NCI-H2107 treated with DMSO at 0.1 percent for 48 hours (cell line): Measurements from ENCODE around the gene MCCD1.
"Not testable (repeated sequence)": the region's sequence is repeated elsewhere in the genome, so short reads cannot be mapped to it uniquely, and the experiment has no call there.

Source experiments
- DNase-seq: peaks from one replicate; lab custom pipeline; 2025; ENCODE audit not compliant: unreplicated experiment; lab: John Stamatoyannopoulos, UW

MCCD1 gene

DNA sequence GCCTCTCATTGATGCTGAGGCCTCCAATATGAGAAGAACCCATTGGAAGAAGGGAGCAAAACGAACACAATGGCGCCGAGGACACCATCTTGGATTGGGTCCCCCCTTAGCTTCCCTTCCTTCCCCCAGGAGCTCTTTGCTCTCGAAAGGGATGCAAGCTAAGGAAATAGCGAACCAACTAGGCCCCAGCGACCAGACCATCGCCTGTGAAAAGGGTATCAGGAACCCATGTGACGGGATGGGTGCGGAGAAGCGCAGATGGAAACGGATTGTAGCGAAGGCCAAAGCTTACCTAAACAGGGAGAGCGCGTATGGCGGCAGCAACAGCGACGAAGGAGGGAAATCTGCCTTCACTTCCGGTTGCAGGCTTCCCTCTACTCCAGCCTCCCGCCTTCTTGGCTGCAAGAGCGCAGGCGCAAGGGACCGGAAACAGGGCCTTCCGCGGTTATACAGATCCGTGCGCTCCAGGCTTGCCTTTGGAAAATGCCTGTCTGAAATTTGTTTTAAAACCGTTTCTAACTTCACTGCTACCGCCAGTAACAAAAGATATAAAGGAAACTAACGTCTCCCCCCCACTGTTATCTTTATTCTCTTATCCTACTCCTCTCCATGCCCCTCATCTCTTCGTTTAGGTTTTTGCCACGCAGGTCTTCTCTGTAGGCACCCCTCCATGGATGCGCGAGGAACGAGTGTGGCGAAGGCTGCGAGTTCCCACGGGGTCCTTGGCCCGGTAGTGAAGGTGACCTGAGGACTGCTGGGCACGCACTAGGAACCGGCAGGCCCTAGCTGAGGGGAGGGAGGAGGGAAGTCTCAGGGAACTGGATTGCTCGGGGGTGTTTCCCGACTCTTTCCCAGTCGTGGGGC is 13.1 kb downstream of the MCCD1 start, which contains the start of gene DDX39B:
Gene DDX39B (minus strand): TSS at position 346 of the 864 bp plus-strand sequence. CDS start 1,471 bp downstream, outside the sequence.
- DNase-seq = peak; percentile 91

DNA sequence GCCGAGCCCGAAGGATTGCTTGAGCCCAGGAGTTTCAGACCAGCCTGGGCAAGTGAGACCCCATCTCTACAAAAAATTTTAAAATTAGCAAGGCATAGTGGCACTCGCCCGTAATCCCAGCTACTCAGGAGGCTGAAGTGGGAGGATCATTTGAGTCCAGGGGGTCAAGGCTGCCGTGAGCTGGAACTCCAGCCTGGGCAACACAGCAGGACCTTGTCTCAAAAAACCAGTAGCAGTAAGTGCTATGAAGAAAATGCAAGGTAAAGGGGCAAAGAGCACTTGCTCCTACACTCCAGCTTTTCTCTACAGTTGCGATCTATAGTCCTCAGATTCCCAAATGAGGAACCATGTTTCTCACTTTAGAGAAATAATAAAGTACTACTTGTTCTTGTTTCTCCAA is 14.9 kb downstream of the MCCD1 start:
- no peak for DNase-seq

DNA sequence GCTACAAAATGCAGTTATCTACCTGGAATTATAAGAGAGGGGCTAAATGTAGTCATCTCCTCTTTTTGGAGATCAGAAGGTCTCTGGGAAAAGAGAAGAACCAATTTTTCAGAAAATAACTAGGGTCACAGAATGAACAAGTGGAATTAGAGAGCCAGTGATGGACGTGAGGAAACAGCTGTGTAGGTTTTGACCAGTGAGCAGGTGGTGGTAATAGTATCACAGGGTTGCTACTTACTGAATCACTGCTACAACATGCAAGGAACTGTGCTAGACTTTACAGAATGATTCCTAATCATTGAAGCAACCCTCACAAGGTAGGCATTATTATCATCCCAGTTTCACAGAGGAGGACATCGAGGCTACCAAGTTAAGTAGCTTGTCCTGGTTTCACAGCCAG is 15.9 kb downstream of the MCCD1 start:
- DNase-seq = no peak

DNA sequence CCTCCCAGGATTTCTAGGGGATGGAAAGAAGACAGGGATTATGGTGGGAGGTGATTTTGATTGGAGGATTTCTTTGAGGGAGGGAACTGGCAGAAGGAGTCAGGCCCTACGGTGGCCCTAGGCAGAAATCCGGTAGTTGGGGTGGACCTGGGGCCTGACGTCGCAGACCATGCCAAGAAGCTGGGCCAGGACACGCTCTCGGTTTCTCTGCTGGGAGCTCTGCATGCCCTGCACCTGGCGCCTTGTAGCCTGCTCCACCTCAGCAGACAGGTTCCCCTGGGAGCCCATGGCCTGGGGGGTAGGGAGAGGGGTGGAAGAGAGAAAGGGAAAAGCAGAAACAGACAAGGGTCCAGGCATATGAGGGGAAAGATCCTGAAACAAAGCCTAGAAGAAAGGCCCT is 16.5 kb downstream of the MCCD1 start:
- DNase-seq = no peak

DNA sequence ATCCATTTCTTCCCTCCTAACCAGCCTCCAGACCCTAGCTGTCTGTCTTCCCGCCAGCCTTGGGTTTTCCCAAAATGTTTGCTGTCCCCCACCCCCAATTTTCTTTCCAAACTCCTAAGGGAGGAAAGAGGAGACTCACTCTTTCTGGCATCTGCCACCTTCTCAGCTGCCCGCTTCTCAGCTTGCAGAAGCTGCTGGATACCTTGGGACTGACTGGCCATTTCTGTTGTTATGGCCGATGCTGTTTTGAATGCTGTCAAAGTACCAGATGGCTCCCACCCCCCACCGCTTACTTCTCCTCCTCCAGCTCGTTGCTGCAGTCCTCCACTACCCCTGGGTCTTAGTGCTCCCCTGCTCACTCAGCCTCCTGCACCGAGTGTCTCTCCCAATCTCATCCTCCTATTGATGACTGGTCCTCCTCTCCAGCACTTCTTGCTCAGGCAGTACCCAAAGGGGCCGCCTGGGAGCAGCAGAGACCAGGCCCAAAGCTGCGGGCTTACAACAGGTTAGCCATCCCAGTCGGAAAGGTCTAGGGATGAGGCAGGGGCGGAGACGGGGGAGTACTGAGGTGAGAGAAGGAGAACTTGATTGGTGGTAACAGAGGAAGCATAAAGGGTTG is 17.7 kb downstream of the MCCD1 start, which contains the start of gene ATP6V1G2:
Gene ATP6V1G2 (minus strand): TSS at position 270 of the 619 bp plus-strand sequence. CDS start 49 bp downstream, at position 221.
- peak; percentile 85 for DNase-seq

DNA sequence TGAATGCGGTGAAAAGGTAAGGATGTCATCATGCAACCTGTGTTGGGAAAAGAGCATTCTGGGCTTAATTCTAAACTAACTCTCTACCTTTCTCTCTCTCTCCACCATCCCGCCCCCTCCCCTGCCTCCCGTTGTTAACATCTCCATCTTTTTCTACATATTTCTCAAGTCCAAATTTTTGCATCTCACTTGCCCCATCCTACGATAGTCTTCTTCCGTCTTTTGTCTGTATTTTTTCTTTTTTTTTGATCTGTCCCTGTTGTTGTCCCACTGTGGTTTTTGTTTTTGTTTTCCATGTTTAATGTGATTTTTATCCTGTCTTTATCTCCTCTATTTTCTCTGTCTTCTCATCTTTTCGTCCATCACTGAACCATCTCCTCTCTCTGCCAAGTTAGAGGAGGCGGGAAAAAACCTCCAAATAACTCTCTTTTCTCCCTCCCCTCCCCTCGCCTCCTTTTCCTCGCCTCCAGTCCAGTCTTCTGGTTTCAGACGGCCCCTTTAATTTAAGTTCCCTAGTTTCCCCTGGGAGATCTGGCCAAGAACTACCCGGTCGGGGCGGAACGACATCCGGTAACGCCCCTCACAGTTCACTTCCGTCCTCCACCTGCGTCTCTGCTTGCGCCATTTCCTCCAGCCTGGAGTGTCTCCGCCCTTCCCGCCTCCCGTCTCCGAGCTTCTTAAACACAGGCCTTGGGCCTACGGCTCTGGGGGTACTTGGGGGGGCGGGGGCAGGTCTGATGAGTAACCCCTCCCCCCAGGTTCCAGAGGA is 18.4 kb downstream of the MCCD1 start, which contains the start of gene NFKBIL1:
Gene NFKBIL1 (plus strand): TSS at position 651 of the 769 bp plus-strand sequence. CDS start 87 bp downstream, at position 738.
- peak; percentile 80 for DNase-seq

DNA sequence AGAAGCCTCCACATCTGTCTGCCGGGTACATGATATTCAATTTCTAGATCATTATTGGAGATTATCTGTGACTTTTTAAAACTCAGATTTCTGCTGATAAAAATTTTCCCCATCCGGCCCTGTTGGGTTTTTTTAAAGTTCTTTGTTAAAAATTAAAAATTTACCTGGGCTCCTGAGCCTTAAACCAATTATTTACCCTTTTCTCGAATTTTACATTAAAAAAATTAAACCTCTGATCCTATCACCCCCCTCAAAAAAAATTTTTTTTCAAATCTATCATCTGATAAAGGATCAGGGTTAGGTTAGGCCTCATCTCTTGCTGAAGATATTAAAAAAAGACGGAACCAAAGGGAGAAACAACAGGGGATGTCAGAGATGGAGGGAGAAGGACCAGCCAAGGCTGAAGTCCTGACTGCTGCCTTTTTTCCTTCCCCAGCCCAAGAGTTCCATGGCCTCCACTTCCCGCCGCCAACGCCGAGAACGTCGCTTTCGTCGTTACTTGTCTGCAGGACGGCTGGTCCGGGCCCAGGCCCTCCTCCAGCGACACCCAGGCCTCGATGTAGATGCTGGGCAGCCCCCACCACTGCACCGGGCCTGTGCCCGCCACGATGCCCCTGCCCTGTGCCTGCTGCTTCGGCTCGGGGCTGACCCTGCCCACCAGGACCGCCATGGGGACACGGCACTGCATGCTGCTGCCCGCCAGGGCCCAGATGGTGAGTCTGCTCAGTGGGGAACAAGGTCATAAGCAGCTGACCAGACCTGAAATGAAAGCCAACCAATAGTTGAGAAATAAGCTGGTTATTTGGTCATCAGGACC is 19.2 kb downstream of the MCCD1 start:
- DNase-seq = no peak

DNA sequence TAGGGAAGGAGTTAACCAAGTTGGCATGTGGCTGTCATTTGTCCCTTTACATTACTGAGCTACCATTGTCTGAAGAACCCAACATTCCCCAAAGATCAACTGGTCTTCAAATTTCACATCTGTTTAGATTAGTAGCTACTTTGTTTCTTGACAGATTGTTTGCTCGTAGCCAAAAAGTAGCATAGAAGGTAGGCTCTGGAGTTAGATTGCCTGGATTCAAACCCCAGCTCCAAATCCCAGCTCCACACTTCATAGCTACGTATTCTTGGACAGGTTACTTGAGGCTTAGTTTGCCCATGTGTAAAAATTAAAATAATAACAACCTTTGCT is 19.7 kb downstream of the MCCD1 start:
- no peak for DNase-seq

DNA sequence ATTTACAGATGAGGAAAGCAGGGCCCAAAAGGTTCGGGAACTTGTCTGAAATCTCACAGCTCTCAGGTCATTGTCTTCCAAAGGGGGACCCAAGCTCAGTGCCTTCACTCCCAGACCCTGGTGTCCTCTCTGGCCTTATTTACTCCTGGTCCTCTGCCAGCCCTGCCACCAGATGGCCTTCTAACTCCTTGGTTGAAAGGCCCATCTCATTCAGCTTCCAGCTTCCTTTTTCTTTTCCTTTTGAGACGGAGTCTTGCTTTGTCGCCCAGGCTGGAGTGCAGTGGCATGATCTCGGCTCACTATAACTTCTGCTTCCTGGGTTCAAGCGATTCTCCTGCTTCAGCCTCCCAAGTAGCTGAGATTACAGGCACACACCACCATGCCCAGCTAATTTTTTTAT is 22.6 kb downstream of the MCCD1 start:
- DNase-seq = not testable (repeated sequence)

DNA sequence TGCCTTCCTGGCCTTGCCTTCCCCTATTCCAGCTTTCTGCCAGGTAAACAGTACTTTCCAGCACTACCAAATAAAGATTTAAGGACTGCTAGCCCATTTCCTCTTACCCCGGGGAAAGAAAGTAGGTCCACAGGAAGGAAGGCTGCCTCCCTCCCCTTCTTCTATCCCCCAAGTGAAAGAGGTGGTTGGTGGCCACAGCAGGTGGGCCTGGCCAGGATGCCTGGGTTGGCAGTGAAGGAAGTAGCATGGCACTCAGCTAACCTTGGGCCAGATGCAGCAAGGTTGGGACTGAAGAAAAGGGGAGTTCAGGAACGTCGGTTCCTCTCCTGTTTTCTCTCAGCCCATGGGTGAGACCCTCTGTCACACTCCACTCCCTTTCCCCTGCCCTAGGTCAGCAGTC is 27.5 kb downstream of the MCCD1 start:
- no peak for DNase-seq

DNA sequence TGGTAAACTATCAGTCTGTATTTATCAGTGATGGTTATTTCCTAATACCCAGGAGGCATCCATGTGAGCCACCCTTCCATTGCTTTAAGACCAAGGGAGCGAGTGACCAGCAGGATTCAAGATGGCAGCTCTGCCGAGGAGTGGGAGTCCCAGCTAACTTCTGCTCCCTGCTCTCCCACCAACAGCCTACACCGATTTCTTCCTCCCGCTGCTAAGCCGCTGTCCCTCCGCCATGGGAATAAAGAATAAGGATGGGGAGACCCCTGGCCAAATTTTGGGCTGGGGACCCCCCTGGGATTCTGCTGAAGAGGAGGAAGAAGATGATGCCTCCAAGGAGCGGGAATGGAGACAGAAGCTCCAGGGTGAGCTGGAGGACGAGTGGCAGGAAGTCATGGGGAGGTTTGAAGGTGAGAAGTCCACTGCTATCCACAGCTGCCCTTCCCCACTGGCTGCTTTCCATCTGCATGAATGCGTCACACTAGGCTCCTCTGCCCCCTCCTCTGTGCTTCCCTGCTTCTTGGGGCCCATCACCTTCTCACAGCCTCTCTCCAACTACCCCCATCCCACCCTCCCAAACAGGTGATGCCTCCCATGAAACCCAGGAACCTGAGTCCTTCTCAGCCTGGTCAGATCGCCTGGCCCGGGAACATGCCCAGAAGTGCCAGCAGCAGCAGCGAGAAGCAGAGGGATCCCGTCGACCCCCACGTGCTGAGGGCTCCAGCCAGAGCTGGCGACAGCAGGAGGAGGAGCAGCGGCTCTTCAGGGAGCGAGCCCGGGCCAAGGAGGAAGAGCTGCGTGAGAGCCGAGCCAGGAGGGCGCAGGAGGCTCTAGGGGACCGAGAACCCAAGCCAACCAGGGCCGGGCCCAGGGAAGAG is 28.9 kb downstream of the MCCD1 start:
- no peak for DNase-seq

DNA sequence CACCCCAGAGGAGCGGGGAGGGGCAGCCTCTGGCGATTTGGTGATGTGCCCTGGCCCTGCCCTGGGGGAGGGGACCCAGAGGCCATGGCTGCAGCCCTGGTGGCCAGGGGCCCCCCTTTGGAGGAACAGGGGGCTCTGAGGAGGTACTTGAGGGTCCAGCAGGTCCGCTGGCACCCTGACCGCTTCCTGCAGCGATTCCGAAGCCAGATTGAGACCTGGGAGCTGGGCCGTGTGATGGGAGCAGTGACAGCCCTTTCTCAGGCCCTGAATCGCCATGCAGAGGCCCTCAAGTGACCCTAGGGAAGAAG is 29.5 kb downstream of the MCCD1 start:
- no peak for DNase-seq

DNA sequence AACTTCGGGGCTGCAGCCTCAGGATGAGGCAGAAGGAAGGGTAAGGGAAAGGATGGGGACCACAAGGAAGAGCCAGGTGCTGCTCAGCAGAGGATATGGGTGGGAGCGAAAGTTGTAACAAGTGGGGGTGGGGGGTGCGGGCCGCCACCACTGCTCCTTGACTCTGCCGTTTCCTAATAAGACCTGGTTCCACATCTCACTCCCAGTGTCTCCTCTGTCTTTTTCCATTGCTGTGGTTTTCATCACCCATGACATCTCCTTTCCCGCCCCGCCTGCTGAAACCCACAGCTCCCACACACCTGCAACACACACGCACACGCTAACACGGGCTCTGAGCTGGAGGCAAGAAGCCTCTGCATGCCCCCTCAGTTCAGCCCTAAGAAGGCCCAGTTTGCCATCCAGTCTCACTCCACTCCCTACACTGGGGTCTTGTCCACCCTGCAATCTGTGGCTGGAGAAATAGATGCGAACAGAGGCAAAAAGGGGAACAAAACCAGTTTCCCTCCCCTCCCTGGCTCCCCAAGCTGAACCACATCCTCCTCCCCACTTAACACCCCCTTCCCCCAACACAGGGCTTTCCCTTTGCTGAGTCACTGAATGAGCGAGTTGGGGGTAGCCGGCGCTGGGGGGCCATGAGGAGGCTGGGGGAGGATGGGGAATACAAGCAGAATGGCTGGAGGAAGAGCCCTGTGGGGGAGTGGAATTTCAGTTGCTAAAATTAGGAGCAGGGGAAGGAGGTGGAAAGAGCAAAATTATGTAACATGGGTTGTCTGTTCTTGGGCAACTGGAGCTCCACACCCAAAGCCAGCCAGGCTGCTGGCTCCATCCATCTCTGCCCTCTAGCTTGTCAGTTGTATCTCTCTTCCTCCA is 30.1 kb downstream of the MCCD1 start:
- no peak for DNase-seq

DNA sequence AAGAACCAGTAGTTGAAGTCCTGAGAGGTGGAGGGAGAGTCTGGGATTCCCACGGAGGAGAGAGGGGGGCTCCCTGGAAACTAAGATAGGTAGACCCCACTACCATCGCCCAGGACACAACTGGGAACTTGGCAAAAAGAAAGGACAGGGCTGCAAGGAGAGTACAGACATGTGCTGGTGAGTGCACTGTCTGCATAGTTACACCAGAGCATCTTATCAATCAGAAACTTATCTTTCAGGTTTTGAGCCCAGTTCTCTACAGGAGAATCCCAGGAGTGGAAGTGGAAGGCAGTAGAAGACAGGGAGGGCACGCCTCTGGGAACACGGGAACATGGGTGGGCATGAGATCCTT is 30.8 kb downstream of the MCCD1 start:
- no peak for DNase-seq

DNA sequence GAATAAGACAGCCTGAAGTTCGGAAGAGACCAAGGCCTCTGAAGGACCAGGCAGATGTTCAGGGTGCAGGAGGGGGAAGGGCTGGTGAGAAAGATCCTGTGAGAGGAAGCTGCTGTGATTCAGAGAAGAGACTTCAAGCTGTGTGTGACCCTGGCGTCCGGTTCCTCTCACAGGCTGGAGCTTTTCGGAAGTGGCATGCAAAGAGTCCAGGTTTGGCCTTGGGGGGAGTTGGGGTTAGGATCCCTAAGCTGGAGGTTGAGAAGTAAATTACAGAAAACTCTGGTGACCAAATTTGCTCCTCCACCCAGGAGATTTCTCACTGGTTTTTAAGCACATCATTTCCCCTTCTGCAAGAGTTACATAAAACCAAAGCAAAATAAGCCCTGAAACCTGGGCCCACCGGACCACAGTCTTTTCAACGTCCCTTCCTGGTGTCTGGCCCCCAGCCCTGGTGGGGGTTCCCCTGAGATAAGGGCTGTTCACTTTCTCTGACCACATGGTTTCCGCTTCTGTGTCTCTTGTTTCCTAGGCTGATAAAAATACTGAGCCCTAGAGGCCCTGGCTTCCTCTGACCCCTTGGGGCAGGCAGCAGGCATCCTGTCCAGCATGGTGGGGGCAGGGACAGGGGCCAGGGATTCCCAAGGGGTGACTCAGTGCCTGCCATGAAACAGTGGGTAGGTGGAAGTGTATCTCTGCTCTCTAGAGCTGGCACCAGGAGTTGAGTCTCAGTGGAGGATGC is 31.4 kb downstream of the MCCD1 start:
- no peak for DNase-seq

DNA sequence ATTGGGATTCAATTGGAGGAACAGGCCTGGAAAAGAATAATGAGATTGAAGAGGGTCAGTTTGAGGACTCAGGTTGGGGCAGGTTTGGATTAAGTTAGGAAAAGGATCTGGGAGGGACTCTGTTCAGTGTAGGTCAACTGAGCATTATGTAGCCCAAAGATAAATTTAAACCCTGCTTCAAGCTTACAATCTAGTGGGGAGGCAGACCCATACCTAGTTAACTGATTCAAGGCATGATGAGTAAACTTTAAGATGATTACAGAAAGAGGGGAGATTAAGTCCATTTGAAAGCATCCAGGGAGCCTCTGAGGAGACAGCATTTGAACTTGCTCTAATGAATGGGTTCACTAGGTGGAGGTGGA is 31.9 kb downstream of the MCCD1 start:
- no peak for DNase-seq

DNA sequence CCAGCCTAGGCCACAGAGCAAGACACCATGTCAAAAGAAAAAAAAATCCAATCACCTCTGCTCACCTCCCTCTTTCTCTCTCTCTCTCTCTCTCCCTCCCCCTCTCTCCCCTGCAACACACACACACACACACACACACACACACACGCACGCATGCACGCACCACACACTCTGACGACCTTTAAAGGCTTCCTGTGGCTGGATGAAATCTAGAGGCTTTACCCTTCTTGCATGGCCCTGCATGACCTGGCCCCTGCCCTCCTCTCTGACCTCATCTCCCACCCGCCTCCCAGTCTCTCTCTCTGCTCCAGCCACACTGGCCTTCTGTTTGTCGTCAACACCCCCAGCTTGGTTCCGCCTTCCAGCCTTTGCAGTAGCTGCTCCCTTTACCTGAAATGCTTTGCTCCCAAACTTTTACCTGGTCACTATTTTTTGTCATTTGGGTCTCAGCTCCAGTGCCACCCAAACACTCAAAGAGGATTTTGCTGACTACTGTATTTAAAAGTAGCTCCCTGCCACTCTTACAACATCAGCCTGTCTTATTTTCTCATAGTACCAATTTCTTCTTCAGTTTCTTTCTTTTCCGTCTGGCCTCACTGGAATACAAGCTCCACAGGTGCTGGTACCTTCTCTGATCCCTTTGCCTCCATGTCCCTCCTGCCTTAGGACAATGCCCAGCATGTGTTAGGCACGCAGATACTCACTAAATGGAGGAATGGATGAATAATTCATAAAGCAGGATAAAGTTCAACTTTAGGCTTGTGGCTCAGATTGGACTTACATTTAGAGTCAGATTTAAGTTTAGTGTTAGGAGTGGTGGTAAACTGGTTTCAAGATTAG is 39.0 kb downstream of the MCCD1 start:
- DNase-seq = no peak

DNA sequence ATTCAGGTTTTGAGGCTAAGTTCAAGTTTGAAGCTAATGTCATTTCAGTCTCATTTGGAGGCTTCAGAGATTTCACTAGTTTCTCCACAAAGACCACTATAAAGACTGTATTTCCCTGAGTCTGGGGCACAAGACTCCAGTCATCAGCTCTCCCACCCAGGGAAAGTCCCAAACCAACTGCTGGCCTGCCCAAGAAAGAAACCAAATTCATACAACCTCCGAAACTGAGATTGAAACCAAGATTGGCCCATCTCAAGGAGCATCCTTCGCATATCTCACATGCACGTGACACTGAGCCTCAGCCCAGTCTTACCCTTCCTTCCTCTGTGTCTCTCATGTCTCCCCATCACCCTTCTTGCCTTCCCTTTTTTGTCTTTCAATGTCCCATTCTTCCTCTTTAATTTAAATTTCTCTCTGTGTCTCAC is 39.8 kb downstream of the MCCD1 start:
- no peak for DNase-seq
